Measurements from ENCODE around the gene CD84. TPM values are rescaled to one million over a fixed set of nuclear protein-coding genes. Genes with fewer than 3 reads are reported as not detected.

Gene CD84
- total RNA-seq, 2 experiments from 2014 or later = 32.7 to 36.9 TPM

DNA sequence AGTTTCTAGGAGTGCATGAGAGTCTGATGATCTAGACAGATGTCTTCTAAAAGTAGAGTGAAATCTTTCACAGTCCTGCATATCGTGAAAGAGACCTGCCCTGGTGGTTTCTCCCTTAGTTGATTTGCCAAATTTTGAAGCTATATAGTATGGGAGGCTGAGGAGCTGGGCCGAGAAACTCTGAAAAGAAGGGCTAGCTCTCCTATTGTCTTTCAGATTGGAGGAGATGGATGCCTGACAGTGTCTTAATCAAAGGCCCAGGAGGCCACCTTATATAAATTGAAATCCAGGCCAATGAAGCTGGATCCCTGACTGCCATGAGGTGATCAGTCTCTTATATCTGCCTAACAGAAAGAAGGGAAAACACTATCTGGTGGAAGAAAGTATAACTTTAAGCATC lies 18.4 kb upstream of the CD84 start:
- TF ChIP-seq, protein P1, sequence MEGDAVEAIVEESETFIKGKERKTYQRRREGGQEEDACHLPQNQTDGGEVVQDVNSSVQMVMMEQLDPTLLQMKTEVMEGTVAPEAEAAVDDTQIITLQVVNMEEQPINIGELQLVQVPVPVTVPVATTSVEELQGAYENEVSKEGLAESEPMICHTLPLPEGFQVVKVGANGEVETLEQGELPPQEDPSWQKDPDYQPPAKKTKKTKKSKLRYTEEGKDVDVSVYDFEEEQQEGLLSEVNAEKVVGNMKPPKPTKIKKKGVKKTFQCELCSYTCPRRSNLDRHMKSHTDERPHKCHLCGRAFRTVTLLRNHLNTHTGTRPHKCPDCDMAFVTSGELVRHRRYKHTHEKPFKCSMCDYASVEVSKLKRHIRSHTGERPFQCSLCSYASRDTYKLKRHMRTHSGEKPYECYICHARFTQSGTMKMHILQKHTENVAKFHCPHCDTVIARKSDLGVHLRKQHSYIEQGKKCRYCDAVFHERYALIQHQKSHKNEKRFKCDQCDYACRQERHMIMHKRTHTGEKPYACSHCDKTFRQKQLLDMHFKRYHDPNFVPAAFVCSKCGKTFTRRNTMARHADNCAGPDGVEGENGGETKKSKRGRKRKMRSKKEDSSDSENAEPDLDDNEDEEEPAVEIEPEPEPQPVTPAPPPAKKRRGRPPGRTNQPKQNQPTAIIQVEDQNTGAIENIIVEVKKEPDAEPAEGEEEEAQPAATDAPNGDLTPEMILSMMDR (IDR thresholded peaks at IDR 0.05) = no peak
- Histone ChIP-seq H3K27me3 (ENCODE audit: control insufficient read depth in 1 of 2, insufficient read depth in 2 of 2, low read length in 2 of 2) (no peaks in the 10 kb centered on the region), H3K4me1 (ENCODE audit: insufficient read depth, low read length) (no peaks in the 10 kb centered on the region), H3K36me3 (ENCODE audit: insufficient read depth, low read length) (no peaks in the 10 kb centered on the region), H3K27ac (ENCODE audit: low read depth in 1 of 2, low read length in 2 of 2) (no peak overlapping the region), H3K4me3 (ENCODE audit: low read length) (no peak overlapping the region), H3K9me3 (ENCODE audit: control insufficient read depth in 1 of 2, insufficient read depth in 1 of 2, low read length in 2 of 2) (peaks cover 0 to 4% of the 10 kb centered on the region in 2 experiments)
- no peak overlapping the region for H3K4me3 Mint-ChIP-seq
- H3K27ac Mint-ChIP-seq = no peak overlapping the region
- intact Hi-C loops (cut with DNase I, micrococcal nuclease) = no loop called here
- DNase-seq = no peak
- H3K36me3 Mint-ChIP-seq (ENCODE audit: low read depth) = peaks cover 15% of the 10 kb centered on the region
- POLR2A ChIA-PET = interaction anchor here (1.2 kb wide), 2 partner anchors 20 to 34 kb away, joined by 3 to 4 read pairs; no protein-coding TSS in a partner anchor
- H3K27me3 Mint-ChIP-seq = no peaks in the 10 kb centered on the region
- peaks cover 8% of the 10 kb centered on the region for H3K9me3 Mint-ChIP-seq
- no peaks in the 10 kb centered on the region for H3K4me1 Mint-ChIP-seq (ENCODE audit: low read depth)
- no peak for ATAC-seq (ENCODE audit: poor library complexity)
- CTCF ChIA-PET = no interaction called here

DNA sequence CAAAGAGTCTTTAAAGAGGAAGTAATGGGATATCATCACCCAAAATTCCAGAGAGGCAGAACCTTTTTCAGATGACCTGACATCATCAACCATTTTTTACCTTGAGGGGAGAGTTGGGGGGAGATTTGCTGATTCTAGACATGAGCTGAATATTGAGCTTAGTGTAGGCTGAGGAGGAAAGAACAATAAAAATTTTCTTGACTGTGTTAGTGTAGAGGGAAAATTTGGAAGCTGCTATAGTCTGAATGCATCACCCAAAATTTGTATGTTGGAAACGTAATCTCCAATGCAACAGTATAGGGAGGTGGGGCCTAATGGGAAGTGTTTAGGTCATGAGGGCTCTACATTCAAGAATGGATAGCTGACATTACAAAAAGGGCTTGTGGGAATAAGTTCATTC lies 17.8 kb upstream of the CD84 start:
- CTCF ChIA-PET = no interaction called here
- intact Hi-C loops (cut with DNase I, micrococcal nuclease) = no loop called here
- Histone ChIP-seq H3K36me3 (ENCODE audit: insufficient read depth, low read length) (no peaks in the 10 kb centered on the region), H3K4me3 (ENCODE audit: low read length) (no peak overlapping the region), H3K9me3 (ENCODE audit: control insufficient read depth in 1 of 2, insufficient read depth in 1 of 2, low read length in 2 of 2) (no peaks in the 10 kb centered on the region), H3K4me1 (ENCODE audit: insufficient read depth, low read length) (no peaks in the 10 kb centered on the region), H3K27me3 (ENCODE audit: control insufficient read depth in 1 of 2, insufficient read depth in 2 of 2, low read length in 2 of 2) (no peaks in the 10 kb centered on the region), H3K27ac (ENCODE audit: low read depth in 1 of 2, low read length in 2 of 2) (no peak overlapping the region)
- Mint-ChIP-seq H3K27me3 (no peaks in the 10 kb centered on the region), H3K4me1 (ENCODE audit: low read depth) (no peaks in the 10 kb centered on the region), H3K36me3 (ENCODE audit: low read depth) (peaks cover 13% of the 10 kb centered on the region), H3K27ac (no peak overlapping the region), H3K9me3 (peaks cover 11% of the 10 kb centered on the region), H3K4me3 (no peak overlapping the region)
- DNase-seq (no peak), ATAC-seq (ENCODE audit: poor library complexity) (no peak)
- POLR2A ChIA-PET = no interaction called here
- TF ChIP-seq, protein P1 (IDR thresholded peaks at IDR 0.05) = no peak

DNA sequence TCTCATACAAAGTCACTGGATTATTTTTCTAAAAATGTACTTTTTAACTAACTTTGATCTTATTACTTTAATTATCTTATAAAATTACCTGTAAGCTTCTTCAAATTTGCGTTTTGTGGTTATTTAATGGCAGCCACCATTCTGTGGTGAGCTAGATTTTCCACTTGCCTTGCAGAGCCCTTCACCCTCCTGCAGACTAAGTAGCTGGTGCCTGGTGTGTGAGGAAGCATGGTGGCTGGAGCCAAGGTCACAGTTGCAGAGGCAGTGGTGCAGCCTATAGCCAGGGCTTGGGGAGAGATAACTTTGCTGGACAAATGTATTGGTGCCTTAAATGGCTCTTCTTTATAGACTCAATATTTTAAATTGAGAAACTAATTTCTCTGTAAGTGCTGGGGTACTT lies 11.2 kb upstream of the CD84 start:
- Histone ChIP-seq H3K27ac (ENCODE audit: low read depth in 1 of 2, low read length in 2 of 2) (no peak overlapping the region), H3K36me3 (ENCODE audit: insufficient read depth, low read length) (no peaks in the 10 kb centered on the region), H3K4me3 (ENCODE audit: low read length) (no peak overlapping the region), H3K9me3 (ENCODE audit: control insufficient read depth in 1 of 2, insufficient read depth in 1 of 2, low read length in 2 of 2) (no peaks in the 10 kb centered on the region), H3K4me1 (ENCODE audit: insufficient read depth, low read length) (peaks cover 3% of the 10 kb centered on the region), H3K27me3 (ENCODE audit: control insufficient read depth in 1 of 2, insufficient read depth in 2 of 2, low read length in 2 of 2) (no peaks in the 10 kb centered on the region)
- DNase-seq = no peak
- Mint-ChIP-seq H3K9me3 (peaks cover 2% of the 10 kb centered on the region), H3K4me3 (no peak overlapping the region), H3K27ac (no peak overlapping the region), H3K36me3 (ENCODE audit: low read depth) (peaks cover 6% of the 10 kb centered on the region), H3K27me3 (no peaks in the 10 kb centered on the region), H3K4me1 (ENCODE audit: low read depth) (peaks cover 12% of the 10 kb centered on the region)
- POLR2A ChIA-PET = interaction anchor here (1.1 kb wide), 1 partner anchor 13 kb away, joined by 3 read pairs; no protein-coding TSS in a partner anchor
- CTCF ChIA-PET = interaction anchor here (0.5 to 1.2 kb wide), 2 partner anchors 44 to 217 kb away, joined by 3 read pairs; no protein-coding TSS in a partner anchor
- TF ChIP-seq, protein P1 (IDR thresholded peaks at IDR 0.05) = no peak
- ATAC-seq (ENCODE audit: poor library complexity) = no peak
- intact Hi-C loops (cut with DNase I, micrococcal nuclease) = no loop called here
